Peyer's patch (tissue), 4 donors: Measurements from ENCODE around the gene SLC29A4. TPM values are rescaled to one million over a fixed set of nuclear protein-coding genes. Genes with fewer than 3 reads are reported as not detected.
"Not testable (repeated sequence)": the region's sequence is repeated elsewhere in the genome, so short reads cannot be mapped to it uniquely, and the experiment has no call there.

Experiments
- DNase-seq, 3 donors: peaks; one replicate each; pipeline ENCODE4 v3.0.0-alpha.2; 2017 to 2019
- H3K27ac ChIP-seq, 4 donors: fragments of 200-600 bp; sonication (generic); one replicate each; pipeline ENCODE4 v1.5.1; 2016 to 2019
- H3K27me3 ChIP-seq, 2 donors: fragments of 200-600 bp; sonication (generic); one replicate each; pipeline ENCODE4 v1.5.1; 2019
- H3K36me3 ChIP-seq, 3 donors: fragments of 200-600 bp; sonication (generic); one replicate each; pipeline ENCODE4 v1.5.1; 2016 to 2019
- H3K4me1 ChIP-seq, 4 donors: fragments of 200-600 bp; sonication (generic); one replicate each; pipeline ENCODE4 v1.5.1; 2016 to 2019
- H3K4me3 ChIP-seq, 4 donors: fragments of 200-600 bp; sonication (generic); 1 replicate in 3 of 4; 2 replicates in 1 of 4; pipeline ENCODE4 v1.5.1; 2016 to 2019; ENCODE audit warnings: mild to moderate bottlenecking in 1 of 4
- H3K9me3 ChIP-seq, 4 donors: fragments of 200-600 bp; sonication (generic); one replicate each; pipeline ENCODE4 v1.5.1; 2016 to 2019; ENCODE audit warnings: mild to moderate bottlenecking in 1 of 4
- CTCF ChIP-seq, 6 experiments: fragments of 450-650 bp in 4 of 6; fragments of 200-600 bp in 2 of 6; sonication (generic) in 1 of 6; IDR thresholded peaks; one replicate each; pipeline ENCODE4 v1.5.1; 2017 to 2019; ENCODE audit warnings: antibody characterized with exemption in 6 of 6, mild to moderate bottlenecking in 3 of 6, moderate library complexity in 1 of 6
- POLR2A ChIP-seq, 2 donors: fragments of 450-650 bp; IDR thresholded peaks; one replicate each; pipeline ENCODE4 v1.5.1; 2017; ENCODE audit warnings: antibody characterized with exemption in 2 of 2, mild to moderate bottlenecking in 2 of 2, moderate library complexity in 2 of 2
- total RNA-seq, 4 donors: library from RNA; depleted of rRNA; stranded (reverse); fragments of >200 nt; gene quantifications; one replicate each; pipeline ENCODE4 v1.1.0, GENCODE V29; 2016

SLC29A4 gene
- total RNA-seq, 4 donors from 2014 or later = 3.2 to 12.4 (median 4.6) TPM

- Histone ChIP-seq H3K36me3 (no peaks in the 10 kb centered on the region), H3K27ac (no peak overlapping the region), H3K4me1 (peaks cover 0 to 11% (median 2%) of the 10 kb centered on the region in 4 donors), H3K4me3 (no peak overlapping the region), H3K9me3 (no peaks in the 10 kb centered on the region), H3K27me3 (no peaks in the 10 kb centered on the region)
- no peak for DNase-seq
- TF ChIP-seq POLR2A (IDR thresholded peaks at IDR 0.05) (no peak), CTCF (IDR thresholded peaks at IDR 0.05) (no peak)
These were observed 39.5 kb upstream of the SLC29A4 start for GRCh38 chr7:5243261-5243660.

DNA sequence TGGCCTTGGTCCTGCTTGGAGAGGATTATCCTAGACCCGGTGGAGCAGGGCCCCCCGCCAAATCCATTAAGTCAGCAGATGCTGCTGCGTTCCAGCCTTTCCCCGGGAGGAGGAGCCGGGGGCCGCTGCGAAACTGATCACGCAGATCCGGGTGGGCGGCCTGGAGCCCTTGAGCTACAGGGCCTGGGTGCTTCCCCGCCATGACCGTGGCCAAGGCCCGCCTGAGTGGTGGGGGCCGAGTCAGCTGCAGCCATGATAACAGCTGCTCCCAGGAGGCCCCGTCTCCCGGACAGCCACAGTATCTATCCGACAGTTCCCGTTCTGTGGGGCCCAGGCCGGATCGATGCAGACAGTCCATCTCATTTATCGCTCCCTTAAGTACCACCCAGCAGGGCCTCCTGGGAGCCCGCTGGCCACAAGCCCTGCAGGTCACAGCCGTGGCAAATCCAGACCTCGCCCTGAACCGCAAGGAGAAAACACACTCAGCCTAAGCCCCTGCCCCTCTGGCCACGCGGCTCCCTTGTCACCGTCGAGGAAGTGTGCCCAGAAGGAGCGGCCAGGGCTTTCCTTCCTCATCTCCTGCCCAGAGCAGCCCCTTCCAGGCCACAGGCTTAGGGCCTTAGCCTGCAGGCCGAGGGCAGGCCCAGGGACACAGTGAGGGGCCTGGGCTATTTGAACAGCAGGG lies 34.4 kb upstream of the SLC29A4 start:
- H3K4me3 ChIP-seq = no peak overlapping the region
- no peaks in the 10 kb centered on the region for H3K27me3 ChIP-seq
- no peaks in the 10 kb centered on the region for H3K9me3 ChIP-seq
- no peaks in the 10 kb centered on the region for H3K4me1 ChIP-seq
- H3K36me3 ChIP-seq = no peaks in the 10 kb centered on the region
- no peak for TF ChIP-seq CTCF (IDR thresholded peaks at IDR 0.05)
- TF ChIP-seq POLR2A (IDR thresholded peaks at IDR 0.05) = no peak
- peak overlapping the region in 3 of 4 donors; percentile 10 to 35 (median 35) for H3K27ac ChIP-seq
- DNase-seq = peak in 1 of 3 donors; percentile 54

DNA sequence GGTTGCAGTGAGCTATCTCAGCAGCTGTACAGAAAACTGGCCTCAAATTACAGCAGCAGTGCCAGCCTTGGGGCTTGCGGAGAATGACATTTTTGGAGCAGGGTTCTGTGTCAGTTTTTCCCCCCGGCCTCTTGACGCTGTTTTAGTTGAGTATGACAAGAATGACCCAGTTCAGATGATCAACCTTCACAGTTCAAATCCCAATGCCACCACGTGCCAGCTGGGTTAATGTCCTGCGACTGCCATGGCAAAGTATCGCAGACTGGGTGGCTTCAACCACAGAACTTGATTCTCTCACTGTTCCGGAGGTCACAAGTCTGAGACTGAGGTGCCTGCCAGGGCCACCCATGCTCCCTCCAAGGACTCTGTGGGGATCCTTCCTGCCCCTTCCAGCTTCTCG lies 32.0 kb upstream of the SLC29A4 start:
- not testable (repeated sequence) for H3K27me3 ChIP-seq, H3K4me3 ChIP-seq, H3K9me3 ChIP-seq, H3K27ac ChIP-seq, H3K4me1 ChIP-seq, H3K36me3 ChIP-seq, DNase-seq

DNA sequence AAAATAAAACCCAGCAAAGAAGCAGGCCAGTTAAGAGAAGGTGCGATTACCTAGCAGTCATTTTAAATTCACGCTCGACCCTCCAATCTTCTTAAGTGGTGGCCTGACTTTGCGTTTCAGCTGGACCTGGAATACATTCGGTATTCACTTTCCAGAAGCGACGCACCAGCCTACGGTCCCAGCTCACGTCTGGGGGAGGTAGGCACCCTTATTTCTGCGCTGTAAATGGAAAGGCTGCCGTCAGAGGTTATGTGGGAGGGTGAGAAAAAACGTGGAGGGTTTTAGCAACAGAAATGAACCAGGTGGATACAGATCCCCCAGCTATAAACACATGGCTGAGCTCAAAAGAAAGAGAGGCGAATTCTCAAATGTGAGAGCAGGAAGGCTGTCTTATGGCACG lies 29.2 kb upstream of the SLC29A4 start:
- not testable (repeated sequence) for H3K9me3 ChIP-seq, H3K4me3 ChIP-seq, H3K36me3 ChIP-seq, DNase-seq, H3K4me1 ChIP-seq, H3K27me3 ChIP-seq, H3K27ac ChIP-seq

GRCh38 chr7:5254371-5254770 lies 28.4 kb upstream of the SLC29A4 start:
- H3K4me3 ChIP-seq, H3K27me3 ChIP-seq, H3K27ac ChIP-seq, H3K9me3 ChIP-seq, DNase-seq, H3K36me3 ChIP-seq, H3K4me1 ChIP-seq: not testable (repeated sequence)

DNA sequence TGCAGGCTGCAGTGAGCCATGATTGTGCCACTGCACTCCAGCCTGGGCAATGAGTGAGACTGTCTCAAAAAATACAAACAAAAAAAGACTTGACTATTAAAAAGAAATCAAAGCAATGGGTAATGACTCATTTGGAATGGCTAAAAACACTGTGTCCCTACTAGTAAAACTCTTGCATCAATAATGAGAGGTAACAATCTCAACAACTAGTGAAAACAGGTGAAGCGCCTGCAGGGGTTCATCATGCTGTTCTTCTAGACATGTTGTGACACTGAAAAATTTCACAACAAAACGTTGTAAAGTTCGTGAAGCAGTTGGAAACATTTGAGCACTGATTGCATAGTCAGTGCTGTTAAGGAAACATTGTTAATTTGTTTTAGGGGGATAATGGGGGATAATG lies 26.9 kb upstream of the SLC29A4 start:
- no peaks in the 10 kb centered on the region for H3K4me1 ChIP-seq
- H3K9me3 ChIP-seq = no peaks in the 10 kb centered on the region
- H3K27ac ChIP-seq = no peak overlapping the region
- no peaks in the 10 kb centered on the region for H3K36me3 ChIP-seq
- TF ChIP-seq POLR2A (IDR thresholded peaks at IDR 0.05) (no peak), CTCF (IDR thresholded peaks at IDR 0.05) (no peak)
- no peaks in the 10 kb centered on the region for H3K27me3 ChIP-seq
- no peak for DNase-seq
- H3K4me3 ChIP-seq = no peak overlapping the region

- H3K9me3 ChIP-seq, H3K4me3 ChIP-seq, DNase-seq, H3K4me1 ChIP-seq, H3K36me3 ChIP-seq, H3K27me3 ChIP-seq, H3K27ac ChIP-seq: not testable (repeated sequence)
These were observed 22.1 kb upstream of the SLC29A4 start for GRCh38 chr7:5260530-5261068.

DNA sequence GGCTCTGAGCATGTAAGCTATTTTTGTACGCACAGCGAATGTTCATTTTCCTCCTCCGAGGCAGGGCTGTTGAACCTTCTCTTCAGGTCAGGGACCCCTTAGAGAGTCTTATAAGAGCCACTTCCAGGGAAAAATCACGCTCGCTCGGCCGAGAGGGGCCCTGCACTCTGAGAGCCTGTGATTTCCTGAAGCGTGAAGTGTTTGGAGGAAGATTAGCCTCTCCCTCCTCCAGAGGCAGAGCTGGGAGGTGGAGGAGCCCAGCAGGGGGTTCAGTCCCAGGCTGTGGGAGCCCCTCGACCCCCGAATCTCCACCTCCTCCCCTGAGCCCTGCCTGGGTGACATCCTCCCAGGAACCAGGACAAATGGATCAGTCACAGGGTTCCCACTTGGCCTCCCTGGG lies 19.7 kb upstream of the SLC29A4 start:
- H3K36me3 ChIP-seq, H3K27me3 ChIP-seq, H3K4me1 ChIP-seq, H3K4me3 ChIP-seq, DNase-seq, H3K9me3 ChIP-seq, H3K27ac ChIP-seq: not testable (repeated sequence)
